NCI-H524 (cell line): ENCODE measurements around the gene MYADML2.

Source experiments
- DNase-seq, 2 experiments: peaks; one replicate each; lab custom pipeline; 2025; lab: John Stamatoyannopoulos, UW

MYADML2 gene

GRCh38 chr17:81911277-81911961, 35.6 kb downstream of the MYADML2 start, which contains the start of gene PCYT2:
Gene PCYT2 (minus strand): TSS chr17:81911399. CDS start chr17:81911355, 44 bp downstream.
- DNase-seq = peak; percentile 89 to 94

GRCh38 chr17:81910840-81911276, 36.2 kb downstream of the MYADML2 start:
- no peak for DNase-seq

GRCh38 chr17:81909966-81910839, 36.8 kb downstream of the MYADML2 start:
- peak in 1 of 2 experiments; percentile 45 for DNase-seq

- DNase-seq = no peak
Measured at GRCh38 chr17:81909231-81909630, 37.8 kb downstream of the MYADML2 start.

- DNase-seq = no peak
Measured at GRCh38 chr17:81908793-81909192, 38.2 kb downstream of the MYADML2 start.

- DNase-seq = no peak
Measured at GRCh38 chr17:81907219-81908145, 39.6 kb downstream of the MYADML2 start.

- no peak for DNase-seq
Measured at GRCh38 chr17:81906476-81907218, 40.4 kb downstream of the MYADML2 start.

- no peak for DNase-seq
Measured at GRCh38 chr17:81905993-81906392, 41.0 kb downstream of the MYADML2 start.

GRCh38 chr17:81905424-81905875, 41.6 kb downstream of the MYADML2 start:
- no peak for DNase-seq

GRCh38 chr17:81904600-81905423, 42.2 kb downstream of the MYADML2 start:
- no peak for DNase-seq

GRCh38 chr17:81903896-81904599, 43.0 kb downstream of the MYADML2 start:
- DNase-seq = no peak

GRCh38 chr17:81903415-81903831, 43.6 kb downstream of the MYADML2 start:
- no peak for DNase-seq

GRCh38 chr17:81902653-81903414, 44.2 kb downstream of the MYADML2 start:
- DNase-seq = no peak

- no peak for DNase-seq
Measured at GRCh38 chr17:81902023-81902652, 44.9 kb downstream of the MYADML2 start, which contains the start of gene NPB. Gene NPB (plus strand): TSS chr17:81902238. CDS start chr17:81902278, 40 bp downstream.

- no peak for DNase-seq
Measured at GRCh38 chr17:81901167-81902022, 45.6 kb downstream of the MYADML2 start.

GRCh38 chr17:81900181-81900820, 46.7 kb downstream of the MYADML2 start:
- DNase-seq = no peak
